IMR-90 (cell line): ENCODE data around the gene SRSF2. TPM values are rescaled to one million over a fixed set of nuclear protein-coding genes. Genes with fewer than 3 reads are reported as not detected.

ENCODE experiments used
- ATAC-seq: fragments of 200-7000 bp; cut with Tn5 transposase; 2 replicates; pipeline ENCODE4 v1.9.1; 2020; ENCODE audit warnings: low read depth, mild to moderate bottlenecking, moderate library complexity
- BruUV-seq: library from RNA; stranded (reverse); fragments of 400-500 nt; replicated peaks from 2 replicates; lab custom pipeline; 2021; lab: Mats Ljungman, UMichigan
- CTCF ChIA-PET: fragments of 300-600 bp; formaldehyde crosslinking; extraction: SDS; loops from one replicate; lab custom pipeline; 2021; ENCODE audit warnings: antibody characterized with exemption; lab: Yijun Ruan, JAX
- POLR2A ChIA-PET: fragments of 300-600 bp; sonication (Branson Sonifier 250); formaldehyde crosslinking; loops from one replicate; lab custom pipeline; 2022; ENCODE audit warnings: antibody characterized with exemption; ENCODE audit not compliant: unreplicated experiment; lab: Charles Lee
- DNase-seq: peaks from one replicate; pipeline ENCODE4 v3.0.0; 2013
- H2AFZ ChIP-seq: replicated peaks from 2 replicates; pipeline ENCODE3; 2013; ENCODE audit warnings: low read length, mild to moderate bottlenecking; ENCODE audit not compliant: poor library complexity
- H2AK5ac ChIP-seq: 2 replicates; pipeline ENCODE4 v1.6.1; 2013; ENCODE audit warnings: low read depth, low read length, inconsistent platforms
- H2AK9ac ChIP-seq: replicated peaks from 2 replicates; pipeline ENCODE3; 2013; ENCODE audit warnings: mild to moderate bottlenecking, low read depth, low read length, moderate library complexity; ENCODE audit not compliant: poor library complexity
- H2BK120ac ChIP-seq: 2 replicates; pipeline ENCODE4 v1.6.1; 2013; ENCODE audit warnings: low read depth, low read length, inconsistent platforms
- H2BK15ac ChIP-seq: 3 replicates; pipeline ENCODE4 v1.6.1; 2013; ENCODE audit warnings: low read depth, low read length, inconsistent platforms
- H2BK20ac ChIP-seq: 2 replicates; pipeline ENCODE4 v1.6.1; 2013; ENCODE audit warnings: low read depth, mild to moderate bottlenecking, inconsistent platforms, low read length, moderate library complexity
- H2BK5ac ChIP-seq: 2 replicates; pipeline ENCODE4 v1.6.1; 2013; ENCODE audit warnings: mild to moderate bottlenecking, low read depth, low read length, inconsistent platforms; ENCODE audit not compliant: poor library complexity, severe bottlenecking
- H3K14ac ChIP-seq: replicated peaks from 2 replicates; pipeline ENCODE4 v1.6.1; 2013; ENCODE audit warnings: low read depth, low read length, inconsistent platforms
- H3K18ac ChIP-seq: 2 replicates; pipeline ENCODE4 v1.6.1; 2013; ENCODE audit warnings: low read depth, low read length, control low read depth
- H3K23ac ChIP-seq: 2 replicates; pipeline ENCODE4 v1.6.1; 2013; ENCODE audit warnings: low read depth, low read length, inconsistent platforms
- H3K27ac ChIP-seq: 2 replicates; pipeline ENCODE4 v1.5.1; 2013; ENCODE audit warnings: mild to moderate bottlenecking, control low read depth, low read length; ENCODE audit not compliant: insufficient read depth
- H3K27me3 ChIP-seq: 2 replicates; pipeline ENCODE4 v1.6.1; 2013; ENCODE audit warnings: low read length; ENCODE audit not compliant: control insufficient read depth, insufficient read depth
- H3K36me3 ChIP-seq: 2 replicates; pipeline ENCODE4 v1.6.1; 2013; ENCODE audit warnings: low read length, mixed read lengths; ENCODE audit not compliant: control insufficient read depth, insufficient read depth
- H3K4ac ChIP-seq: 2 replicates; pipeline ENCODE4 v1.6.1; 2013; ENCODE audit warnings: low read depth, low read length, inconsistent platforms
- H3K4me1 ChIP-seq: 2 replicates; pipeline ENCODE4 v1.6.1; 2013; ENCODE audit warnings: low read length, mixed read lengths; ENCODE audit not compliant: control insufficient read depth, insufficient read depth
- H3K4me2 ChIP-seq: 2 replicates; pipeline ENCODE4 v1.6.1; 2013; ENCODE audit warnings: low read depth, mild to moderate bottlenecking, control low read depth, low read length, moderate library complexity
- H3K4me3 ChIP-seq: 2 replicates; pipeline ENCODE4 v1.5.1; 2013; ENCODE audit warnings: low read depth, mild to moderate bottlenecking, control low read depth, low read length, moderate library complexity; ENCODE audit not compliant: insufficient read depth
- H3K56ac ChIP-seq: 2 replicates; pipeline ENCODE4 v1.6.1; 2013; ENCODE audit warnings: low read length, inconsistent platforms; ENCODE audit not compliant: insufficient read depth; ENCODE audit errors: extremely low read depth
- H3K79me1 ChIP-seq, 2 experiments: 2 replicates each; pipeline ENCODE4 v1.6.1; 2013; ENCODE audit warnings: low read length in 2 of 2, inconsistent platforms in 1 of 2, low read depth in 1 of 2
- H3K9ac ChIP-seq: 2 replicates; pipeline ENCODE4 v1.6.1; 2013; ENCODE audit warnings: low read depth, low read length, control low read depth
- H3K9me1 ChIP-seq: 2 replicates; pipeline ENCODE4 v1.6.1; 2013; ENCODE audit warnings: low read length, inconsistent platforms; ENCODE audit not compliant: insufficient read depth
- H3K9me3 ChIP-seq: 2 replicates; pipeline ENCODE4 v1.6.1; 2013; ENCODE audit warnings: low read length; ENCODE audit not compliant: control insufficient read depth, insufficient read depth
- H4K20me1 ChIP-seq: 2 replicates; pipeline ENCODE4 v1.6.1; 2013; ENCODE audit warnings: low read length, inconsistent platforms; ENCODE audit not compliant: insufficient read depth
- H4K5ac ChIP-seq: 2 replicates; pipeline ENCODE4 v1.6.1; 2013; ENCODE audit warnings: mild to moderate bottlenecking, low read depth, low read length, control low read depth
- H4K8ac ChIP-seq, 2 experiments: 2 replicates each; pipeline ENCODE4 v1.6.1; 2013; ENCODE audit warnings: low read depth in 2 of 2, low read length in 2 of 2, control low read depth in 1 of 2, inconsistent platforms in 1 of 2
- H4K91ac ChIP-seq: 2 replicates; pipeline ENCODE4 v1.6.1; 2013; ENCODE audit warnings: low read depth, low read length, inconsistent platforms; ENCODE audit not compliant: insufficient read depth
- BHLHE40 ChIP-seq: fragments of 150-350 bp; IDR thresholded peaks from 2 replicates; pipeline ENCODE4 v1.6.1; 2016; ENCODE audit warnings: mild to moderate bottlenecking, low read depth, low read length
- CEBPB ChIP-seq: IDR thresholded peaks from 2 replicates; pipeline ENCODE4 v1.6.1; 2012; ENCODE audit warnings: low read depth, low read length, improper control_type of control experiment
- CHD1 ChIP-seq: IDR thresholded peaks from 2 replicates; pipeline ENCODE4 v1.6.1; 2012; ENCODE audit warnings: low read depth, low read length, improper control_type of control experiment
- FOS ChIP-seq: fragments of 150-350 bp; IDR thresholded peaks from 2 replicates; pipeline ENCODE4 v1.6.1; 2016; ENCODE audit warnings: low read depth, low read length
- MAFK ChIP-seq: IDR thresholded peaks from 2 replicates; pipeline ENCODE4 v1.6.1; 2012; ENCODE audit warnings: low read depth, low read length, improper control_type of control experiment
- MAZ ChIP-seq: IDR thresholded peaks from 2 replicates; pipeline ENCODE4 v1.6.1; 2012; ENCODE audit warnings: low read depth, mild to moderate bottlenecking, low read length, improper control_type of control experiment, moderate library complexity, borderline replicate concordance
- MXI1 ChIP-seq: IDR thresholded peaks from 2 replicates; pipeline ENCODE4 v1.6.1; 2012; ENCODE audit warnings: low read depth, mild to moderate bottlenecking, low read length, moderate library complexity, borderline replicate concordance
- NFE2L2 ChIP-seq: fragments of 150-350 bp; IDR thresholded peaks from 2 replicates; pipeline ENCODE4 v1.6.1; 2016; ENCODE audit warnings: low read depth, mild to moderate bottlenecking, low read length
- POLR2A ChIP-seq: IDR thresholded peaks from 2 replicates; pipeline ENCODE4 v1.6.1; 2012; ENCODE audit warnings: mild to moderate bottlenecking, low read depth, low read length
- RAD21 ChIP-seq: IDR thresholded peaks from 2 replicates; pipeline ENCODE4 v1.6.1; 2012; ENCODE audit warnings: low read length, improper control_type of control experiment
- RCOR1 ChIP-seq: IDR thresholded peaks from 2 replicates; pipeline ENCODE4 v1.6.1; 2012; ENCODE audit warnings: mild to moderate bottlenecking, low read length, improper control_type of control experiment; ENCODE audit not compliant: insufficient replicate concordance
- RFX5 ChIP-seq: IDR thresholded peaks from 2 replicates; pipeline ENCODE4 v1.8.0; 2012; ENCODE audit warnings: low read depth, mild to moderate bottlenecking, low read length, moderate library complexity
- SMC3 ChIP-seq: fragments of 150-350 bp; IDR thresholded peaks from 2 replicates; pipeline ENCODE4 v1.6.1; 2016; ENCODE audit warnings: low read depth, mild to moderate bottlenecking, antibody characterized with exemption, low read length, moderate library complexity
- WGBS, 2 experiments: methylation state at CpG; one replicate each; pipeline versions ENCODE4 v1.1.5 to v1.1.7; 2013; ENCODE audit warnings: missing lambda C conversion rate in 2 of 2; ENCODE audit not compliant: insufficient read length in 1 of 2; ENCODE audit errors: extremely low coverage in 2 of 2; 5-methylcytosine and 5-hydroxymethylcytosine counted together
- dilution Hi-C: fragments of 300-500 bp; cut with HindIII; formaldehyde crosslinking; loops from one replicate; pipeline ENCODE4 v1.14.3; 2018; ENCODE audit warnings: low sequenced_read_pairs; ENCODE audit not compliant: unreplicated experiment
- in situ Hi-C: fragments of 300-500 bp; cut with MboI; formaldehyde crosslinking; loops from 3 replicates; pipeline ENCODE4 v1.14.3; 2019; ENCODE audit warnings: low sequenced_read_pairs, inconsistent platforms, mixed read lengths
- intact Hi-C: fragments of 100-400 bp; cut with micrococcal nuclease; formaldehyde crosslinking; loops from 2 replicates; pipeline ENCODE4 v1.10.0; 2022
- polyA plus RNA-seq, 3 experiments: library from polyadenylated mRNA; depleted of rRNA; stranded (reverse); fragments of >200 nt; gene quantifications; 2 replicates each; pipeline ENCODE4 v1.2.3, GENCODE V29; 2012; ENCODE audit warnings: low replicate concordance in 1 of 3
- total RNA-seq: library from RNA; depleted of rRNA; stranded (reverse); fragments of >200 nt; gene quantifications from 2 replicates; pipeline ENCODE4 v1.2.3, GENCODE V29; 2012
- TF ChIP-seq, protein P1 (sequence below): fragments of 150-350 bp; IDR thresholded peaks from 2 replicates; pipeline ENCODE4 v1.6.1; 2016; ENCODE audit warnings: low read depth, mild to moderate bottlenecking, low read length, moderate library complexity, borderline replicate concordance
- TF ChIP-seq, protein P2 (sequence below): fragments of 150-350 bp; IDR thresholded peaks from 2 replicates; pipeline ENCODE4 v1.6.1; 2017; ENCODE audit warnings: mild to moderate bottlenecking, antibody characterized with exemption, low read length, low read depth
- TF ChIP-seq, protein P3 (sequence below): conservative IDR thresholded peaks from 2 replicates; pipeline ENCODE4 v1.5.1; 2012; ENCODE audit warnings: mild to moderate bottlenecking, low read depth, low read length, improper control_type of control experiment

Gene SRSF2
- total and polyA plus RNA-seq, 2 of the 4 experiments (the other 2 are of a cell fraction), result 98.0 to 296 TPM

DNA sequence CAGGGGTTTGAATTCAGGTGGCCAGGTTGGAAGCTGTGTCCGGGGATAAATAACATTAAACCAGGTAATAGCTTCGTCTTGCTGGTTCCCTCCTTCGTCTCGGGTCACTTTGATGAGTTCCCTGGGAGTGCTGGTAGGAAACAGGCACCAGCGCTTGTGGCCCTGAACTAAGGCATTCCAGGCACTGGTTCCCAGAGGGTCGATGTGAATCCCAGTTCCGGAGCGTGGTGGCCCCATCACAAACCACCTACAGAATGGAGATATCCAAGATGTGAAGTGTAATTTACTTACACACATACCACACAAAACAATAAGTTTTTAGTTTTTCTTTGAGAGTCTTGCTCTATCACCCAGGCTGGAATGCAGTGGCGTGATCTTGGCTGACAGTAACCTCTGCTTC lies 13.3 kb downstream of the SRSF2 start:
- Histone ChIP-seq H4K91ac (no peak overlapping the region), H3K4ac (no peak overlapping the region), H3K9ac (no peak overlapping the region), H2AK5ac (no peak overlapping the region), H3K18ac (no peak overlapping the region), H2BK120ac (no peak overlapping the region), H2BK15ac (no peak overlapping the region), H2BK20ac (no peak overlapping the region), H4K5ac (no peak overlapping the region), H3K27ac (no peak overlapping the region), H4K20me1 (peaks cover 43% of the 10 kb centered on the region), H3K36me3 (peaks cover 45% of the 10 kb centered on the region), H4K8ac (no peak overlapping the region), H2BK5ac (no peak overlapping the region), H3K23ac (peak overlapping the region; percentile 71; the same call in 1 of the 2 replicates), H3K79me1 (peaks cover 32 to 73% of the 10 kb centered on the region in 2 experiments), H2AFZ (no peak overlapping the region), H3K4me1 (peaks cover 6% of the 10 kb centered on the region), H3K4me2 (no peak overlapping the region), H2AK9ac (no peak overlapping the region), H3K9me1 (peaks cover 2% of the 10 kb centered on the region; the same call in 1 of the 2 replicates), H3K27me3 (no peaks in the 10 kb centered on the region), H3K56ac (no peak overlapping the region), H3K14ac (no peak overlapping the region), H3K4me3 (no peak overlapping the region), H3K9me3 (no peaks in the 10 kb centered on the region)
- DNase-seq (no peak), ATAC-seq (no peak)
- ChIA-PET CTCF (no interaction called here), POLR2A (no interaction called here)
- in situ Hi-C loops, result no loop called here
- WGBS, 2 experiments, result no CpG with 5 or more reads among the region's 9 CpGs
- dilution Hi-C loops, result no loop called here
- TF ChIP-seq RAD21 (no peak), RCOR1 (no peak), CHD1 (no peak), MAZ (no peak), FOS (no peak), BHLHE40 (no peak), POLR2A (no peak; the same call in 1 of the 2 replicates), NFE2L2 (no peak), SMC3 (no peak), MAFK (no peak), MXI1 (no peak), CEBPB (no peak), RFX5 (no peak)
- TF ChIP-seq, protein P1, sequence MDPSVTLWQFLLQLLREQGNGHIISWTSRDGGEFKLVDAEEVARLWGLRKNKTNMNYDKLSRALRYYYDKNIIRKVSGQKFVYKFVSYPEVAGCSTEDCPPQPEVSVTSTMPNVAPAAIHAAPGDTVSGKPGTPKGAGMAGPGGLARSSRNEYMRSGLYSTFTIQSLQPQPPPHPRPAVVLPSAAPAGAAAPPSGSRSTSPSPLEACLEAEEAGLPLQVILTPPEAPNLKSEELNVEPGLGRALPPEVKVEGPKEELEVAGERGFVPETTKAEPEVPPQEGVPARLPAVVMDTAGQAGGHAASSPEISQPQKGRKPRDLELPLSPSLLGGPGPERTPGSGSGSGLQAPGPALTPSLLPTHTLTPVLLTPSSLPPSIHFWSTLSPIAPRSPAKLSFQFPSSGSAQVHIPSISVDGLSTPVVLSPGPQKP, result no peak
- TF ChIP-seq, protein P2, sequence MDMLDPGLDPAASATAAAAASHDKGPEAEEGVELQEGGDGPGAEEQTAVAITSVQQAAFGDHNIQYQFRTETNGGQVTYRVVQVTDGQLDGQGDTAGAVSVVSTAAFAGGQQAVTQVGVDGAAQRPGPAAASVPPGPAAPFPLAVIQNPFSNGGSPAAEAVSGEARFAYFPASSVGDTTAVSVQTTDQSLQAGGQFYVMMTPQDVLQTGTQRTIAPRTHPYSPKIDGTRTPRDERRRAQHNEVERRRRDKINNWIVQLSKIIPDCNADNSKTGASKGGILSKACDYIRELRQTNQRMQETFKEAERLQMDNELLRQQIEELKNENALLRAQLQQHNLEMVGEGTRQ, result no peak
- TF ChIP-seq, protein P3, sequence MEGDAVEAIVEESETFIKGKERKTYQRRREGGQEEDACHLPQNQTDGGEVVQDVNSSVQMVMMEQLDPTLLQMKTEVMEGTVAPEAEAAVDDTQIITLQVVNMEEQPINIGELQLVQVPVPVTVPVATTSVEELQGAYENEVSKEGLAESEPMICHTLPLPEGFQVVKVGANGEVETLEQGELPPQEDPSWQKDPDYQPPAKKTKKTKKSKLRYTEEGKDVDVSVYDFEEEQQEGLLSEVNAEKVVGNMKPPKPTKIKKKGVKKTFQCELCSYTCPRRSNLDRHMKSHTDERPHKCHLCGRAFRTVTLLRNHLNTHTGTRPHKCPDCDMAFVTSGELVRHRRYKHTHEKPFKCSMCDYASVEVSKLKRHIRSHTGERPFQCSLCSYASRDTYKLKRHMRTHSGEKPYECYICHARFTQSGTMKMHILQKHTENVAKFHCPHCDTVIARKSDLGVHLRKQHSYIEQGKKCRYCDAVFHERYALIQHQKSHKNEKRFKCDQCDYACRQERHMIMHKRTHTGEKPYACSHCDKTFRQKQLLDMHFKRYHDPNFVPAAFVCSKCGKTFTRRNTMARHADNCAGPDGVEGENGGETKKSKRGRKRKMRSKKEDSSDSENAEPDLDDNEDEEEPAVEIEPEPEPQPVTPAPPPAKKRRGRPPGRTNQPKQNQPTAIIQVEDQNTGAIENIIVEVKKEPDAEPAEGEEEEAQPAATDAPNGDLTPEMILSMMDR, result no peak
- BruUV-seq, result no TSS peak
- intact Hi-C loops, result no loop called here
